ENCODE results near the gene CFAP251. TPM values are rescaled to one million over a fixed set of nuclear protein-coding genes. Genes with fewer than 3 reads are reported as not detected.

The CFAP251 gene
- total and polyA plus RNA-seq, 2 donors (not counting 1 experiment from before 2014, with no cell fraction given) = 2.7 to 7.9 TPM

DNA sequence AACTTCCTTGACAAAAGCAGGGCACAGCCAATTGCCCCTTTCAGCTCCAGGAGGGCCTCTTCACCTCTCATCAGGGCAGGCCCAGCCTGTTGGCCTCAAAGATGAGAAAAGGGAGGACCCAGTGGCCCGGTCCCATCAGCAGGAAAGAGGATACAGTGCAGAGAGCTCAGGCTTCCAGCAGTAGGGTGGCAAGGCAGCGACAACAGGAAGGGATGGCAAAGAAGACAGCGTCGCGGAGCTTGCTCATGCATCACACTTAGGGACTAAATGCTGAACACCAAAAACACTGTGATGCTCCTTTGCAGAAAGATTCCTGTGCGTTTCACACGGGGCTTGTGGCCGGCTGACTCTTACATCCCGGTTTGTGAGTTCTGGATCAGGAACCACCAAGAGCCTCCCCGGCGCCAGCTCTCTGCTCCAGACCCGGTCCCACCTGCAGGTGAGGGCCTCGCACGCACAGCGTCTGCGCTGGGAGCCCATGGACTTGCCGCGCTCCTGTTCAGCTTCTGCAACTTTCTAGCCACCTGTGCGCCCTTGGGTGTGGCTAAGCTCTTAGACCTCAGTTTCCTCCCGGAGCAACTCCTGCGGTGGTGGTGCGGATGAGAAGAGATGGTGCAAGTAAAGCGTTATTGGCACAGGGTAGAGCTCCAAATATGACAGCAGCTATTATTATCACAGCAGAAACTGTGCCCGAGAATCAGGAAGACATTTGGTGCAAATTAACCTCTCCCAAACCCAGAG, 88.0 kb downstream of the CFAP251 start:
- Histone ChIP-seq H2AFZ (ENCODE audit: low read length) (no peak overlapping the region), H4K20me1 (ENCODE audit: control insufficient read depth, extremely low read depth, insufficient read depth, low read length) (no peaks in the 10 kb centered on the region), H3K9ac (ENCODE audit: insufficient read depth, low read length) (no peak overlapping the region), H3K79me2 (ENCODE audit: control insufficient read depth, insufficient read depth, low read length) (no peaks in the 10 kb centered on the region), H3K4me2 (ENCODE audit: extremely low read depth, insufficient read depth, low read length) (no peak overlapping the region), H3K27me3 (ENCODE audit: control insufficient read depth, insufficient read depth, low read length) (no peaks in the 10 kb centered on the region), H3K9me3 (ENCODE audit: control insufficient read depth, insufficient read depth, low read depth, low read length) (no peaks in the 10 kb centered on the region), H3K4me3 (replicated peaks in 1 of 4; ENCODE audit: control extremely low read depth in 1 of 4, insufficient read depth in 1 of 4, low read depth in 3 of 4, low read length in 4 of 4) (no peak overlapping the region), H3K36me3 (ENCODE audit: control insufficient read depth, insufficient read depth, low read length) (no peaks in the 10 kb centered on the region), H3K27ac (ENCODE audit: insufficient read depth, low read length) (no peak overlapping the region), H3K4me1 (ENCODE audit: control insufficient read depth, extremely low read depth, insufficient read depth, low read length) (peaks cover 11% of the 10 kb centered on the region)
- no peak for DNase-seq (ENCODE audit: low read depth in 2 of 2)
- TF ChIP-seq EZH2 (IDR thresholded peaks at IDR 0.05; ENCODE audit: low read length, missing control alignments) (no peak), CTCF (conservative IDR thresholded peaks at IDR 0.05 in 1 of 2, IDR thresholded peaks at IDR 0.05 in 1 of 2; ENCODE audit: low read depth in 1 of 2, low read length in 2 of 2) (no peak)

GRCh38 chr12:122009741-122010140, 91.3 kb downstream of the CFAP251 start:
- no peak for DNase-seq (ENCODE audit: low read depth in 2 of 2)
- no peak overlapping the region for H3K9ac ChIP-seq (ENCODE audit: insufficient read depth, low read length)
- no peaks in the 10 kb centered on the region for H3K79me2 ChIP-seq (ENCODE audit: control insufficient read depth, insufficient read depth, low read length)
- H3K4me1 ChIP-seq (ENCODE audit: control insufficient read depth, extremely low read depth, insufficient read depth, low read length) = no peaks in the 10 kb centered on the region
- no peaks in the 10 kb centered on the region for H3K9me3 ChIP-seq (ENCODE audit: control insufficient read depth, insufficient read depth, low read depth, low read length)
- H3K36me3 ChIP-seq (ENCODE audit: control insufficient read depth, insufficient read depth, low read length) = no peaks in the 10 kb centered on the region
- H2AFZ ChIP-seq (ENCODE audit: low read length) = no peak overlapping the region
- no peaks in the 10 kb centered on the region for H3K27me3 ChIP-seq (ENCODE audit: control insufficient read depth, insufficient read depth, low read length)
- TF ChIP-seq EZH2 (IDR thresholded peaks at IDR 0.05; ENCODE audit: low read length, missing control alignments) (no peak), CTCF (conservative IDR thresholded peaks at IDR 0.05 in 1 of 2, IDR thresholded peaks at IDR 0.05 in 1 of 2; ENCODE audit: low read depth in 1 of 2, low read length in 2 of 2) (no peak)
- no peak overlapping the region for H3K4me3 ChIP-seq (replicated peaks in 1 of 4; ENCODE audit: control extremely low read depth in 1 of 4, insufficient read depth in 1 of 4, low read depth in 3 of 4, low read length in 4 of 4)
- H4K20me1 ChIP-seq (ENCODE audit: control insufficient read depth, extremely low read depth, insufficient read depth, low read length) = no peaks in the 10 kb centered on the region
- no peak overlapping the region for H3K4me2 ChIP-seq (ENCODE audit: extremely low read depth, insufficient read depth, low read length)
- H3K27ac ChIP-seq (ENCODE audit: insufficient read depth, low read length) = no peak overlapping the region

DNA sequence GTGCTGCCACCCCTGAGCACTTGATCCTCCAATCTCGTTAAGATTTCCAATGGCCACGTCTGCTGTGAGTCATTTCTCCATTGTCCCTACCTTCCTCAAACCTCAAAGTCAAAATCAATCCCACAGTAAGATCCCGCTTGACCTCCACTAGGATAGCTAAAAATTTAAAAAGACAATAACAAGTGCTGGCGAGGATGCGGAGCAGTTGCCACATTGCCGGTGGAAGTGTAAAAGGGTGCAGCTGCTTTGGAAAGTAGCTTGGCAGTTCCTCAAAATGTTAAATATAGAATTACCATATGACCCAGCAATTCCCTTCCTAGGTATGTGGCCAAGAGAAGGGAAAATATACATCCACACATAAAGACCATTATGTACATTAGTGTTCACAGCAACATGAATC, 93.8 kb downstream of the CFAP251 start:
- Histone ChIP-seq H3K4me3 (replicated peaks in 1 of 4; ENCODE audit: control extremely low read depth in 1 of 4, insufficient read depth in 1 of 4, low read depth in 3 of 4, low read length in 4 of 4) (no peak overlapping the region), H3K9ac (ENCODE audit: insufficient read depth, low read length) (no peak overlapping the region), H3K36me3 (ENCODE audit: control insufficient read depth, insufficient read depth, low read length) (no peaks in the 10 kb centered on the region), H3K4me1 (ENCODE audit: control insufficient read depth, extremely low read depth, insufficient read depth, low read length) (no peaks in the 10 kb centered on the region), H3K4me2 (ENCODE audit: extremely low read depth, insufficient read depth, low read length) (no peak overlapping the region), H3K27me3 (ENCODE audit: control insufficient read depth, insufficient read depth, low read length) (no peaks in the 10 kb centered on the region), H3K9me3 (ENCODE audit: control insufficient read depth, insufficient read depth, low read depth, low read length) (no peaks in the 10 kb centered on the region), H2AFZ (ENCODE audit: low read length) (no peak overlapping the region), H3K79me2 (ENCODE audit: control insufficient read depth, insufficient read depth, low read length) (no peaks in the 10 kb centered on the region), H3K27ac (ENCODE audit: insufficient read depth, low read length) (no peak overlapping the region), H4K20me1 (ENCODE audit: control insufficient read depth, extremely low read depth, insufficient read depth, low read length) (no peaks in the 10 kb centered on the region)
- DNase-seq (ENCODE audit: low read depth in 2 of 2) = no peak
- no peak for TF ChIP-seq CTCF (conservative IDR thresholded peaks at IDR 0.05 in 1 of 2, IDR thresholded peaks at IDR 0.05 in 1 of 2; ENCODE audit: low read depth in 1 of 2, low read length in 2 of 2)
